Endothelial cell of umbilical vein (primary cell): ENCODE results near the gene OXSR1. TPM values are rescaled to one million over a fixed set of nuclear protein-coding genes. Genes with fewer than 3 reads are reported as not detected.

Experiments used
- BruUV-seq: library from RNA; stranded (reverse); fragments of 400-500 nt; replicated peaks from 2 replicates; lab custom pipeline; 2021; lab: Mats Ljungman, UMichigan
- CTCF ChIA-PET: fragments of 300-600, 350-600 bp; sonication (Branson Sonifier 250); formaldehyde crosslinking; loops from one replicate; lab custom pipeline; 2021; ENCODE audit warnings: antibody characterized with exemption, inconsistent platforms; lab: Charles Lee
- POLR2A ChIA-PET: fragments of 300-600, 350-600 bp; sonication (Branson Sonifier 250); formaldehyde crosslinking; loops from one replicate; lab custom pipeline; 2021; ENCODE audit warnings: antibody characterized with exemption, inconsistent platforms; lab: Charles Lee
- DNase-seq: peaks from one replicate; pipeline ENCODE4 v3.0.0-alpha.2; 2011; ENCODE audit warnings: low read depth, low spot score
- FAIRE-seq: peaks from 2 replicates; lab custom pipeline; 2011; peaks lifted over from hg19 to GRCh38; lab: Jason Lieb, UNC
- H2AFZ ChIP-seq: 2 replicates; pipeline ENCODE4 v1.6.0; 2012; ENCODE audit warnings: low read depth, low read length, control low read depth, inconsistent platforms
- H3K27ac ChIP-seq: 2 replicates; pipeline ENCODE4 v1.5.1; 2011; ENCODE audit warnings: low read depth, mild to moderate bottlenecking, control low read depth, low read length, moderate library complexity; ENCODE audit not compliant: insufficient read depth
- H3K27me3 ChIP-seq, 2 experiments: 2 replicates each; pipeline versions ENCODE4 v1.6.0 to v1.6.1; 2011; ENCODE audit warnings: low read length in 2 of 2, mixed read lengths in 1 of 2; ENCODE audit not compliant: control insufficient read depth in 2 of 2, insufficient read depth in 2 of 2
- H3K36me3 ChIP-seq, 2 experiments: 2 replicates in 1 of 2; 3 replicates in 1 of 2; pipeline ENCODE4 v1.5.1; 2011; ENCODE audit warnings: low read length in 2 of 2, mild to moderate bottlenecking in 1 of 2, moderate library complexity in 1 of 2; ENCODE audit not compliant: control insufficient read depth in 2 of 2, insufficient read depth in 2 of 2; ENCODE audit errors: extremely low read depth in 1 of 2
- H3K4me1 ChIP-seq: 3 replicates; pipeline ENCODE4 v1.5.1; 2011; ENCODE audit warnings: mild to moderate bottlenecking, low read length; ENCODE audit not compliant: control insufficient read depth, insufficient read depth; ENCODE audit errors: extremely low read depth
- H3K4me2 ChIP-seq: 2 replicates; pipeline ENCODE4 v1.6.1; 2011; ENCODE audit warnings: low read length, control low read depth, mixed read lengths; ENCODE audit not compliant: insufficient read depth
- H3K4me3 ChIP-seq, 3 experiments: fragments of 200-600 bp in 1 of 3; sonication (generic), shearing (Covaris generic) in 1 of 3; replicated peaks in 1 of 3; 2 replicates each; pipeline ENCODE4 v1.5.1; 2011 to 2016; ENCODE audit warnings: control low read depth in 3 of 3, low read length in 3 of 3, mild to moderate bottlenecking in 2 of 3, inconsistent platforms in 1 of 3, low read depth in 1 of 3, moderate library complexity in 1 of 3; ENCODE audit not compliant: insufficient read depth in 1 of 3
- H3K79me2 ChIP-seq: 2 replicates; pipeline ENCODE4 v1.6.0; 2012; ENCODE audit warnings: low read length, inconsistent platforms; ENCODE audit not compliant: control insufficient read depth, insufficient read depth
- H3K9ac ChIP-seq: replicated peaks from 2 replicates; pipeline ENCODE3; 2011; ENCODE audit warnings: low read length, control low read depth; ENCODE audit not compliant: insufficient read depth; ENCODE audit errors: extremely low read depth
- H3K9me1 ChIP-seq: replicated peaks from 3 replicates; pipeline ENCODE4 v1.6.0; 2011; ENCODE audit warnings: mild to moderate bottlenecking, low read length; ENCODE audit not compliant: control insufficient read depth, insufficient read depth; ENCODE audit errors: extremely low read depth
- H3K9me3 ChIP-seq: replicated peaks from 2 replicates; pipeline ENCODE4 v1.5.1; 2012; ENCODE audit warnings: low read length, inconsistent platforms; ENCODE audit not compliant: control insufficient read depth, insufficient read depth
- H4K20me1 ChIP-seq: replicated peaks from 2 replicates; pipeline ENCODE3; 2011; ENCODE audit warnings: mild to moderate bottlenecking, low read length; ENCODE audit not compliant: control insufficient read depth, insufficient read depth; ENCODE audit errors: extremely low read depth
- CTCF ChIP-seq, 2 donors: IDR thresholded peaks; 1 replicate in 1 of 2; 2 replicates in 1 of 2; pipeline ENCODE4 v1.5.1; 2011; ENCODE audit warnings: low read length in 2 of 2, mild to moderate bottlenecking in 2 of 2, moderate library complexity in 2 of 2, control low read depth in 1 of 2, inconsistent platforms in 1 of 2, low read depth in 1 of 2; ENCODE audit not compliant: insufficient read depth in 1 of 2; ENCODE audit errors: extremely low read depth in 1 of 2
- EZH2 ChIP-seq: IDR thresholded peaks from 2 replicates; pipeline ENCODE4 v1.6.1; 2012; ENCODE audit warnings: borderline replicate concordance, low read depth, mild to moderate bottlenecking, moderate library complexity, low read length, inconsistent platforms; ENCODE audit not compliant: severe bottlenecking
- FOS ChIP-seq: IDR thresholded peaks from 2 replicates; pipeline ENCODE4 v1.6.1; 2011; ENCODE audit warnings: mild to moderate bottlenecking, low read length, moderate library complexity, borderline replicate concordance; ENCODE audit not compliant: insufficient read depth
- GATA2 ChIP-seq: IDR thresholded peaks from 2 replicates; pipeline ENCODE4 v1.7.0; 2011; ENCODE audit warnings: low read depth, mild to moderate bottlenecking, moderate library complexity, mixed read lengths, low read length; ENCODE audit not compliant: insufficient read length, insufficient read depth
- JUN ChIP-seq: IDR thresholded peaks from 2 replicates; pipeline ENCODE4 v1.6.1; 2011; ENCODE audit warnings: borderline replicate concordance, low read depth; ENCODE audit not compliant: insufficient read length, insufficient read depth
- MAX ChIP-seq: IDR thresholded peaks from 2 replicates; pipeline ENCODE4 v1.6.1; 2011; ENCODE audit not compliant: insufficient read depth, insufficient read length
- MYC ChIP-seq: IDR thresholded peaks from one replicate; pipeline ENCODE4 v1.6.1; 2011; ENCODE audit warnings: mild to moderate bottlenecking, low read depth, low read length
- POLR2A ChIP-seq: IDR thresholded peaks from 2 replicates; pipeline ENCODE4 v1.6.1; 2012; ENCODE audit warnings: low read depth, mild to moderate bottlenecking, control low read depth, low read length
- POLR2AphosphoS5 ChIP-seq: IDR thresholded peaks from 2 replicates; pipeline ENCODE4 v1.6.1; 2012; ENCODE audit warnings: low read depth, mild to moderate bottlenecking, control low read depth, low read length, moderate library complexity; ENCODE audit not compliant: insufficient read depth
- dilution Hi-C: fragments of 300-500 bp; cut with MboI; formaldehyde crosslinking; loops from one replicate; pipeline ENCODE4 v1.15.0; 2019; ENCODE audit warnings: low sequenced_read_pairs; ENCODE audit not compliant: extremely low pct_ligation_motif_present
- intact Hi-C: fragments of 100-400 bp; cut with micrococcal nuclease; formaldehyde crosslinking; loops from one replicate; pipeline ENCODE4 v1.10.0; 2022
- polyA plus RNA-seq, 4 experiments: library from polyadenylated mRNA; depleted of rRNA in 3 of 4; stranded (reverse) in 3 of 4; unstranded in 1 of 4; fragments of >200 nt; gene quantifications; 2 replicates each; pipeline versions ENCODE4 v1.2.1 to v1.2.3, GENCODE V29; 2011 to 2012; ENCODE audit warnings: missing spikeins in 1 of 4
- total RNA-seq: library from RNA; stranded (reverse); gene quantifications from 2 replicates; pipeline ENCODE4 v1.2.3, GENCODE V29; 2021

The OXSR1 gene
- total and polyA plus RNA-seq, 2 donors (not counting 3 experiments of a cell fraction or from before 2014, with no cell fraction given) = 15.1 to 32.9 TPM

GRCh38 chr3:38266810-38267209 lies 101.5 kb downstream of the OXSR1 start:
- no peaks in the 10 kb centered on the region for H3K9me3 ChIP-seq
- no peaks in the 10 kb centered on the region for H3K4me1 ChIP-seq
- H3K27me3 ChIP-seq = no peaks in the 10 kb centered on the region
- no peak overlapping the region for H3K4me3 ChIP-seq
- DNase-seq (no peak), FAIRE-seq (no peak)
- BruUV-seq = no TSS peak
- no peak overlapping the region for H2AFZ ChIP-seq
- H3K36me3 ChIP-seq = no peaks in the 10 kb centered on the region
- TF ChIP-seq MYC = no peak
- no peak for TF ChIP-seq CTCF (IDR thresholded peaks at IDR 0.05; ENCODE audit: extremely low read depth in 1 of 2, insufficient read depth in 1 of 2, low read depth in 1 of 2, low read length in 2 of 2)
- no peak for TF ChIP-seq GATA2
- no peak for TF ChIP-seq POLR2AphosphoS5
- TF ChIP-seq JUN = no peak
- TF ChIP-seq MAX = no peak
- TF ChIP-seq POLR2A = no peak
- TF ChIP-seq FOS = no peak
- TF ChIP-seq EZH2 = no peak
- no peaks in the 10 kb centered on the region for H4K20me1 ChIP-seq
- no peak overlapping the region for H3K4me2 ChIP-seq
- intact Hi-C loops = no loop called here
- POLR2A ChIA-PET = no interaction called here
- H3K27ac ChIP-seq = no peak overlapping the region
- dilution Hi-C loops = no loop called here
- no peaks in the 10 kb centered on the region for H3K79me2 ChIP-seq
- CTCF ChIA-PET = no interaction called here
- H3K9me1 ChIP-seq = no peaks in the 10 kb centered on the region
- H3K9ac ChIP-seq = no peak overlapping the region
